Thyroid gland (tissue), 4 donors: Measurements from ENCODE around the gene DIS3L2.

Source experiments
- CTCF ChIP-seq, 6 experiments: fragments of 200-600 bp in 3 of 6; fragments of 450-650 bp in 3 of 6; sonication (generic) in 3 of 6; IDR thresholded peaks; one replicate each; pipeline ENCODE4 v1.5.1; 2016 to 2019; ENCODE audit warnings: antibody characterized with exemption in 6 of 6, mild to moderate bottlenecking in 2 of 6, inconsistent platforms in 1 of 6, moderate library complexity in 1 of 6
- POLR2A ChIP-seq, 2 donors: fragments of 450-650 bp; IDR thresholded peaks; one replicate each; pipeline ENCODE4 v1.6.1; 2017; ENCODE audit warnings: antibody characterized with exemption in 2 of 2, mild to moderate bottlenecking in 2 of 2, moderate library complexity in 1 of 2

- no peak for TF ChIP-seq CTCF (IDR thresholded peaks at IDR 0.05)
- no peak for TF ChIP-seq POLR2A (IDR thresholded peaks at IDR 0.05)
These were observed 293.5 kb downstream of the DIS3L2 start for GRCh38 chr2:232255033-232255432.
